Measurements from ENCODE around the gene C2orf68.
"Not testable (repeated sequence)": the region's sequence is repeated elsewhere in the genome, so short reads cannot be mapped to it uniquely, and the experiment has no call there.

Gene C2orf68

DNA sequence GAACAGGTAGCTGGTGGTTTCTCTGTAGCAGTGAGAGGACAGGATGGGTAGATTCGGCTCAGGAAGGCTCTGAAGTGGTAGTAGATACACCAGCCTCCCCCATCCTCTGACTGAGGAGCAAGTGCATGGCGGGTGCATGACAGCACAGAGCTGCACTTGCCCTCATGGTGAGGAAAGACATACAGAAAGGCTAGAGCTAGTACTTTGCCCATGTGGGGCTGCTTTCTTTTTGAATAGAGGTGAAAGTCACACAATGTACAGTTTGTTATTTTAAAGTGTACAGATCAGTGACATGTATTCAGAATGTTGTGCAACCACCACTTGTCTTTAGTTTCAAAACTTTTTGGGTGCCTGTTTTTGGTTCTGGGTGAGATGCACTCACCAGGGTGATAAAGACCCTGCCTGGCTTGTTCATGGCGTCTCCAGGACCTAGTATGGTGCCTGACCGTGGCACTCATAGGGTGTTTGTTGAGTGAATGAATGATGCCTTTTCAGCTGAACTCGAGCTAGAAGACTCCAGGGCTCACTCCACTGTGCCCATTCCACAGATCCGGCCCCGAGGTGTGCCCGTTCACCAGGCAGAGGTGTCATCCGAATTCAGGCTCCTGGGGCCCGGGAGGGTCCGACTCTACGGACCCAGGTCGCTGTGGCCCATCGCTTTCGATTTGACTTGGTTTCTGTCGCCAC lies 28.1 kb downstream of the C2orf68 start:
- no peak for DNase-seq (ENCODE audit: low read depth in 2 of 3, low spot score in 1 of 3)

DNA sequence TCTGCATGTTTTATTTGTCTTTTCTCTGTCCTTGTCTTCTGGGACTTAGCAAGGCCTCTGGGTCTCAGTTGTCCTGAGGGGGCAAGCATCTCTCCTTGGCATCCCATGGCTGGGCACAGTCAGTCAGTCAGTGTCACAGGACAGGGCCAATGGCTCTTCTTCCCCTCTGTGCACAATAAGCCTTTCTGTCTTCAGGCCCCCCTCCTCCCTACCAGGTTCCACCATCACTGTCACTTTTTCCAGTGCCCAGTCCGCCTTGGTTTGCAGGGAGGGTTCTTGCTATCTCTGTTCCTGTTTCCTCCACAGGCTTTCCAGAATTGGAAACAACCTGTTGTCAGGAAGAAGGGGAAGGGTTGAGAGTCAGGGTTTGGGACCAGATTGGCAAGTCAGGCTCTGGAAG lies 29.4 kb downstream of the C2orf68 start:
- no peak for DNase-seq (ENCODE audit: low read depth in 2 of 3, low spot score in 1 of 3)

DNA sequence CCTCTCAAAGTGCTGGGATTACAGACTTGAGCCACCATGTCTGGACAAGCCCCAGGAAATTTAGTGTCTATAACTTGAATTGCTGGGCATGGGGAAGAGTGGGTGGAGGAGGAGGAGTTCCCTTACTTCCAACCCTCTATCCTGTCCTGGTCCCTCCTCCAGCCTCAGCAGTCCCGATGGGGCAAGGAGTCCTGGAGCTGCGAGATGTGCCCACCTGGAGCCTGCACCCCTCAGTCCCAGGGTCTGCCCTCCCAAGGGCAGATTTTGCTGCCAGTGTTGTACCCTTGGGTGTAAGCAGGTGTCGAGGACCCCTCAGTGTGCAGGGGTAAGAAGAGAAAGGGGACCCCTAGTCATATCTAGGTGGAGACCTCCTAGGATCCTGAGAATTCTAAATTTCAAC lies 31.7 kb downstream of the C2orf68 start:
- DNase-seq (ENCODE audit: low read depth in 2 of 3, low spot score in 1 of 3) = no peak

DNA sequence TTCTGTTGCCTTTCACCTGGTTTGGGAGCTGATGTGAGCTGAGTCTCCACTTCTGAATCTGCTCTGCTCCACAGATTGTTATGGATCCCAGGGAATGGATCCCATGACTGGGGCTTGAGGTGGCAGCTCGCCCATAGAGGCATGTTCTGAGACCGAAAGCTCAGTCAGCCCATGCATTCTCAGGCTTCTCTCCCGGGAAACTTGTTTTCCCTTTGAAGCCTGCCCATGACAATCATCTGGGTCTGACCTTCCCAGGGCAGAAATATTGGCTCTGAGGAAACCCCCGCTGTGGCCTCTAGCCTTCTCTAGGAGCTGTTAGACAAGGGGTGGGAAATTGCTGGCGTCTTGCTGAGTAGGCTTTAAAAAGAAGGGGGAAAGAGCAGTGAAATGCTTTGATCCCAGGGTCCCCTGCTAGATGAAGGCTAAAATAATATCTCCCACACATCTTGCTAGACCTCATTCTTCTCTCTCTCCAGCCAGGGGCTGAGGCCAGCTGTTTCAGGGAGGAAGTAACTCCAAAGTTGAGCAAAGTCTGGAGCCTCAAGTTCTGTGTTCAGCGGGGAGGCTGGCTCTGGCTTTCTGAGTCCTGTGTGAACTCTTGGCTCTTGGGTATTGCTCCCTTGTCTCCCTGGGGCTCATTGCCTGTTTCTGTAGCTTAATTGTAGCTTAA lies 32.5 kb downstream of the C2orf68 start:
- no peak for DNase-seq (ENCODE audit: low read depth in 2 of 3, low spot score in 1 of 3)

DNA sequence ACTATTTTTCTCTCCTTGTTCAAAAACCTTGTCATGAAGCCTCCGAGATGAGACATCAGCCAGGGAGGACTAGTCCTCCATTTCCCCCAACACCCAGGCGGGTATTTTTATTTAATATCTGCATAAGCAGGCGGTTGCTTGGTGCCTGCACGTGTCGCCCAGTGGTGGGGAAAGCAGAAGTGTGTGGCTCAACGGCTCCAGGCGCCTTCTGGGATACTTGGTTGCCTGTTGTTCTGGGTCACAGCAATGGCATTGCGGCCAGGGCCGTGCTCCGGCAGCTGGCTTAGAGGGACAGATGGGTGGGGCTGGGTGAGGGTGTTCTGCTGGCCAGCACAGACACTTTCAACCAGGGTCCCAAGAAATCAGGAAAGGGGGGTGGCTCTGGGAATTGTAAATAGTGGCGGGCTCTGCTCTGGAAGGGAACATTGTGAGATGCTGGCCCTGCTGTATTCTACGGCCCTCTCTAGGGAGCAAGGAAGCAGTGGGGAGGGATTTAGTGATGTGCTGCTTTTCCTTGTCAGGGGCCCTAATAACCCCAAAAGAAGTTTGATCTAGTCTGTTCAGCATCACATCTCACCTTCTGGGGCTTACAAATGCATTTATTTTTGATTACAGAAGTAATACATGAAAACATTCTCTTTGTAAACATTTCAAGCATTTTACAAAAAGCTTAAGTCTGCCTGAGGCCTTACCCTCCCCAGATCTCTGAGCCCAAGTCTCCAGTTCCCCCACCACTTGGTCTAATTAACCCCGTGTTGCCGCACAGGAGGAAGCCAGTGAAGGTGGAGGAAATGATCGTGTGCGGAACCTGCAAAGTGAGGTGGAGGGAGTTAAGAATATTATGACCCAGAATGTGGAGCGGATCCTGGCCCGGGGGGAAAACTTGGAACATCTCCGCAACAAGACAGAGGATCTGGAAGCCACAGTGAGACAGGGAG lies 33.4 kb downstream of the C2orf68 start:
- DNase-seq (ENCODE audit: low read depth in 2 of 3, low spot score in 1 of 3) = no peak

DNA sequence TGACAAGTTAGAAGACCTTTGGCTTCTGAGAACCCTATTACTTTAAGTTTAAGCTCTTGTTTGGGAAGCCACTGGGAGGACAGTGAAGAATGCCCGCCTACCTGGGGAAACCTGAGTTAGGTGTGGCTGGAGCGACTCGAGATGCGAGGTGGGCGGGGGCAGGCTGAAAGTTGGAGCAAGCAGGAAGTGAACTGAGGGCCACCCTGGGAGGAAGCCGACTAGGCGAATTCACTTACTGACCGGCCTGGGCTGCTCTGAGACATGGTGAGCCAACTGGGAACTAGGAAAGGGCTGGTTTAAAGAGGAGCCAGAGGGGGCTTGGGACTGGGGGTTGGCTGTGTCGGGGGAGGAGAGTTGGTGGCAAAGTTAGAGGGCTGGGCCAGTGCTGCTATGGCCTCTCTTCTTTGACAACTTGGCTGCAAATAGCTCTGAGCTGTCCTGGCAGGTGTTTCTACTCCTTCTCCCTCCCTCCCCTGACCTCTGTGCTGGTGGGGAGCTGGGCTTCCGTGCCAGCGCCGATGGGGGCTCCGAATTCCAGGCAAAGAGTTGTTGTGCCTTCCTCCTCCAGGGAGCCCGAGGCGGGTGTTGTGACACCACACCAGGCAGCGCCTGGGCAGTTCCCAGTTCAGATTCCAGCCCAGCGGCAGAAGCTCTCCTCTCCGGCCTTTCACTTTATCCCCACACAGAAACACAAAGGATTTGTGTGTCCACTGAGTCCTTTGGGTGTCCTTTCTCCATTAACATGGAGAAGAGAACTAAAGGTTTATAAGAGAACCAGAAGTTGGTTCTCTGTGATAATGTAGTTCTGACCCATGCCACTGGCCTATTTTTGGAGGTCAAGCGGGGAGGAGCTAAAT lies 34.3 kb downstream of the C2orf68 start, which contains the start of gene VAMP8:
Gene VAMP8, plus strand, starts transcription at position 201 of the 857 bp plus-strand sequence. Its CDS starts 61 bp downstream, at position 262.
- DNase-seq (ENCODE audit: low read depth in 2 of 3, low spot score in 1 of 3) = peak in 2 of 3 donors; percentile 49 to 56

DNA sequence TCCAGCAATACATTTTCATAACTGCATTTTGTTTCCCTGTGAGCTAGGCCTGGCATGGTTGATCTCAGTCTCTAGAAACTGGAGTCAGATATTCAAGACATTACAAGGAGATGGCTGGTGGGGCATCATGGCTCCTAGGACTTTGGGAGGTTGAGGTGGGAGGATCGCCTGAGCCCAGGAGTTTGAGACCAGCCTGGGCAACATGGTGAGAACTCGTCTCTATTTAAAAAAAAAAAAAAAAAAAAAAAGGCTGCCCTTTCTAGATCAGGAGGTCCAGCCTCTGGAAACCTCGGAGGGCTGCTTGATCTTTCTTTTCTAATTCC lies 34.8 kb downstream of the C2orf68 start:
- DNase-seq (ENCODE audit: low read depth in 2 of 3, low spot score in 1 of 3) = no peak

DNA sequence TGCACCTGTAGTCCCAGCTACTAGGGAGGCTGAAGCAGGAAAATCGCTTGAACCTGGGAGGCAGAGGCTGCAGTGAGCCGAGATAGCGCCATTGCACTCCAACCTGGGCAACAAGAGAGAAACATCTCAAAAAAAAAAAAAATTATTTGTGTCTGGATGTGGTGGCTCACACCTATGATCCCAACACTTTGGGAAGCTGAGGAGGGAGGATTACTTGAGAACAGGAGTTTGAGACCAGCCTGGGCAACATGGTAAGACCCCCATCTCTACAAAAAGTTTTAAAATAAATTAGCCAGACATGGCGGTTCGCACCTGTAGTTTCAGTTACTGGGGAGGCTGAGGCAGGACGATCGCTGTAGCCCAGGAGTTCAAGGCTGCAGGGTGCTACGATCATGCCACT lies 36.1 kb downstream of the C2orf68 start:
- no peak for DNase-seq (ENCODE audit: low read depth in 2 of 3, low spot score in 1 of 3)

DNA sequence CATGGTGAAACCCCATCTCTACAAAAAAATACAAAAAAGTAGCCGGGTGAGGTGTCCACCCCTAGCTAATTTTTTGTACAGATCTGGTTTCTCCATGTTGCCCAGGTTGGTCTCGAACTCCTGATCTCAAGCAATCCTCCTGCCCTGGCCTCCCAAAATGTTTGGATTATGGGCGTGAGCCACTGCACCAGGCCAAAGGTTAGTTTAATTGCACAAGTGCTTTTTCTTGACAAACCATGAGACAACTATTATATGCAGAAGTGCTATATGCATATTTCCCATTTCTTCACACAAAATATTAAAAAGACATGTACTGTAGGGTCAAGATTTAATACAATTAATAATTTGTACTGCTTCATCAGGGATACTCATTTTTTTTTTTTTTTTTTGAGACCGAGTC lies 45.6 kb downstream of the C2orf68 start:
- no peak for DNase-seq (ENCODE audit: low read depth in 2 of 3, low spot score in 1 of 3)

DNA sequence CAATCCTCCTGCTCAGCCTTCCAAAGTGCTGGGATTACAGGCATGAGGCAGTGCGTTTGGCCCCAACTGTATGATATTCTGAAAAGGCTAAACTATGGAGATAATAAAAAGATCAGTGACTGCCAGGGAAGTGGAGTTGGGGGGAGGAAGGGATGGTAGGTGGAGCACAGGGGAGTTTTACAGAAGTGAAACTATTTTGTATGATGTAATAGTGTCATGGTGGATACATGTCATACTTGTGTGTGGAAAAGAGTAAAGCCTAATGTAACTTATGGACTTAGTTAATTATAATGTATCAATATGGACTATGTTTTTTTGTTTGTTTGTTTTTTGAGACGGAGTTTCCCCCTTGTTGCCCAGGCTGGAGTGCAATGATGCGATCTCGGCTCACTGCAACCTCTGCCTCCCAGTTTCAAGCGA lies 47.7 kb downstream of the C2orf68 start:
- no peak for DNase-seq (ENCODE audit: low read depth in 2 of 3, low spot score in 1 of 3)

DNA sequence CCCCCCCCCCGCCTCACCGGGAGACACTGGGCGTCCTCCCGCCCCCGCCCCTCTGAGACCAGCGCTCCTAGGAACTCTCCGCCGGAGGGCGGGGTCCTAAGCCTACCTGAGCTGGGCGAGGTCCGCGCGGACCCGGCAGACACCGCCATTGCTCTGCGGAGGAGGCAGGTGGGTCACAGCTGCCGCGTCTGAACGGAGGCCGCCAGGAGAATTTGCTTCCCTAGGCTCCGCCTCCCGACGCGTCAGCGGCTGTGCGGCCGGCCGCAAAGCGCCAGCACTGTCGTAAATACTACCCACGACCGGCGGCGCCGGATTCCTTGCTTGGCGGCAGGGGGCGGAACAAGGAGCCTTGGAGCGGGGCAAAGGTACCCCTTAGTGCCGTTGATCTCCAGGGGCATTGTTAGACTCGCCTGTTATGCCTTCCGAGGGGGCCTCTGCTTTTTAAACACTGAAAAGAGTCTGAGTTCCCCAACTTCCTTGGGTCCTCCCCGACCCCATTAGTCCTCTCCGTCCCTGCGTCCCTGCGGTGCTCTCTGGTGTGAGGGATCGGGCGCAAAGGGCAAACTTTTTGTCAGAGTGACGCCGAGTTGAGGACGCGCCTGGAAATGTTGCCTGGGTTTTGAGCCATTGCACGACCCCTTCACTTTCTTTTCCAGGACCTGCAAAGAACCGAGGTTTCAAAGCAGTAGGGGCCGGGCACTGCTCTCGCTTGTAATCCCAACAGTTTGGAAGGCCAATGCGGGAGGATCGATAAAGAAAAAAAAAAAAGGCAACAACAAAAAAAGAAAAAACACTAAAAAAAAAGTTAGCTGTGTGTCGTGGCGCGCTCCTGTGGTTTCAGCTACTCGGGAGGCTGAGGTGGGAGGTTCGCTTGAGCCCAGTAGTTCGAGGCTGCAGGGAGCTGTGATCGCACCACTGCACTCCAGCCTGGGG lies 50.3 kb downstream of the C2orf68 start, which contains the start of gene GGCX:
Gene GGCX, minus strand, starts transcription at position 214 of the 933 bp plus-strand sequence. Its CDS starts 65 bp downstream, at position 149.
- peak; percentile 89 to 94 (median 93) for DNase-seq (ENCODE audit: low read depth in 2 of 3, low spot score in 1 of 3)

DNA sequence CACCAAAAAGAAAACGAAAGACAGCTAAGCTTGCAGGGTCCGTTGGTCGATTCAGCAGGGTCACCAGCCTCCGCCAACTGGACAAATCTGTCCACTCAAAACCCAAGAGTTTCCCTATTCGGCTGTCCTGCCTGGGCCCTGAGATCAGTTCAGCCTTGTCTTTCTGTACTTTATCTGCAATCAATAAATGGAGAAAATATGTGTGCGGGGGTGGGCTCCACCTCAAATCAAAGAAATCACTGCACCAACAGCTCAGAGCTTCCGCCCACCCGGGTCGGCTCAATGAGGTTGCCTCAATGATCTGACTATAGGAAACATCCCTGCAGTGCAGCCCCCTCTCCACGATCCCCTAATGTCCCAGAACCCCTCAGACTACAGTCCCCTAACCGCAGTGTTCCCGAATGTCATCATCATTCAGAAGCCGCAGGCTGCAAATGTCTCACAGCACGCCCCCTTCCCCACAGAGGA lies 51.0 kb downstream of the C2orf68 start:
- DNase-seq (ENCODE audit: low read depth in 2 of 3, low spot score in 1 of 3) = no peak

DNA sequence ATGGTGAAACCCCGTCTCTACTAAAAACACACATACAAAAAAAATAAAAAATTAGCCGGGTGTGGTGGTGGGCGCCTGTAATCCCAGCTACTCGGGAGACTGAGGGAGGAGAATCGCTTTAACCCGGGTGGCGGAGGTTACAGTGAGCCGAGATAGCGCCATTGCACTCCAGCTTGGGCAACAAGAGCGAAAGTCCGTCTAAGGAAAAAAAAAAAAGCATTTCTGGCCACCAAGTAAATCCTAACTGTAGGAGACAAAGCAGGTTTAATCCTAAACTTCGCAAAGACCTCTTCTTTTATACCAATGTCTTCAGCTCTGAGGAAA lies 51.5 kb downstream of the C2orf68 start:
- DNase-seq (ENCODE audit: low read depth in 2 of 3, low spot score in 1 of 3) = not testable (repeated sequence)

DNA sequence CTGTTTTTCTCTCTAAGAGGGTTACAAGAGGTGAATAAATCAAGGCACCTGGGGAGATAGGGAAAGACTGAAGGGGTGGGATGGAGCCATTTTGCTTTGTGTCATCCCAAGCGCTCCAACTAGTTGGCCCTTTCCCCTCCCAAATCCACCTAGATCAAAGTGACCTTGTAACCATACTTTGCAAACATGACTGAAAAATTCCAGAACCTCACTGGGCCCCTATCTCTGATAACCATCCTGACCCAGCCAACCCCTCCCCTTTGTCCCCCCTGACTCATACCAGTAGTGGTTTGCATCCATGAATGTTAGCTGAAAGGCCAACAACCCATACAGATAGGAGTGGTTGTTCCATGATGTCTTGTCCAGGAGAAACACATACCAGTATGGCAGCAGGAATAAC lies 53.7 kb downstream of the C2orf68 start:
- no peak for DNase-seq (ENCODE audit: low read depth in 2 of 3, low spot score in 1 of 3)

DNA sequence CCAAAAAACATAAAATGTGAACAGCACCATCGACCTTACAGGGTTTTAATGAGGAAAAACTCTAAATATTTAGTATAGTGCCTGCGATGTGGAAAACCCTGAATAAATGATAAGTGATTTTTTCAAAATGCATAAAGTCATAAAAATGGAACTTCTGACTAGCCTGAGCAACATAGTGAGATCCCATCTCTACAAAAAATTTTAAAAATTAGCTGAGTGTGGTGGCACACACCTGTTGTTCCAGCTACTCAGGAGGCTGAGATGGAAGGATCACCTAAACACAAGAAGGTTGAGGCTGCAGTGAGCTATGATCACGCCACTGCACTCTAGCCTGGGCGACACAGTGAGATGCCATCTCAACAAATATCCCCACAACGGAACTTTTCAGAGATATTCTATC lies 54.7 kb downstream of the C2orf68 start:
- no peak for DNase-seq (ENCODE audit: low read depth in 2 of 3, low spot score in 1 of 3)
